ENCODE data around the gene NUP62. TPM values are rescaled to one million over a fixed set of nuclear protein-coding genes. Genes with fewer than 3 reads are reported as not detected.

Gene NUP62
- total RNA-seq, 1 donor from 2014 or later = 23.9 TPM

GRCh38 chr19:49880162-49880869, 49.0 kb downstream of the NUP62 start:
- DNase-seq = no peak

- no peak for DNase-seq
These were observed 49.9 kb downstream of the NUP62 start for GRCh38 chr19:49879243-49879963.

GRCh38 chr19:49878744-49879070, 50.6 kb downstream of the NUP62 start:
- no peak for DNase-seq

- peak; percentile 95 for DNase-seq
These were observed 51.2 kb downstream of the NUP62 start for GRCh38 chr19:49877879-49878743.

- peak; percentile 98 for DNase-seq
These were observed 52.1 kb downstream of the NUP62 start, which contains the start of the genes AKT1S1 and TBC1D17 for GRCh38 chr19:49877020-49877878. Gene AKT1S1, minus strand, starts transcription at chr19:49877355. Its CDS starts 4,060 bp downstream, at chr19:49873295. Gene TBC1D17, plus strand, starts transcription at chr19:49877702. Its CDS starts 22 bp downstream, at chr19:49877724.

GRCh38 chr19:49876422-49877019, 52.8 kb downstream of the NUP62 start:
- peak; percentile 96 for DNase-seq

- peak; percentile 52 for DNase-seq
These were observed 53.4 kb downstream of the NUP62 start for GRCh38 chr19:49875857-49876421.

- DNase-seq = no peak
These were observed 54.1 kb downstream of the NUP62 start for GRCh38 chr19:49875177-49875576.

GRCh38 chr19:49874503-49875157, 54.7 kb downstream of the NUP62 start:
- no peak for DNase-seq

- no peak for DNase-seq
These were observed 55.5 kb downstream of the NUP62 start for GRCh38 chr19:49873834-49874233.

GRCh38 chr19:49873129-49873521, 56.2 kb downstream of the NUP62 start:
- DNase-seq = no peak

GRCh38 chr19:49872245-49873128, 56.8 kb downstream of the NUP62 start:
- no peak for DNase-seq

- no peak for DNase-seq
These were observed 57.8 kb downstream of the NUP62 start for GRCh38 chr19:49871349-49871985.

GRCh38 chr19:49870309-49870901, 58.9 kb downstream of the NUP62 start:
- no peak for DNase-seq

- peak; percentile 98 for DNase-seq
These were observed 59.6 kb downstream of the NUP62 start for GRCh38 chr19:49869484-49870308.

GRCh38 chr19:49869009-49869483, 60.3 kb downstream of the NUP62 start:
- DNase-seq = no peak
